Measurements from ENCODE around the gene ZMYM4.

ZMYM4 gene

GRCh38 chr1:35406103-35406502, 137.6 kb downstream of the ZMYM4 start:
- no peak for DNase-seq (ENCODE audit: low spot score)

- DNase-seq (ENCODE audit: low spot score), result no peak
Observed at GRCh38 chr1:35407743-35408142, 139.2 kb downstream of the ZMYM4 start.

- no peak for DNase-seq (ENCODE audit: low spot score)
Observed at GRCh38 chr1:35408925-35409324, 140.4 kb downstream of the ZMYM4 start.

GRCh38 chr1:35426097-35426586, 157.6 kb downstream of the ZMYM4 start:
- no peak for DNase-seq (ENCODE audit: low spot score)

GRCh38 chr1:35428360-35428759, 159.9 kb downstream of the ZMYM4 start:
- no peak for DNase-seq (ENCODE audit: low spot score)

GRCh38 chr1:35430762-35431161, 162.3 kb downstream of the ZMYM4 start:
- no peak for DNase-seq (ENCODE audit: low spot score)

GRCh38 chr1:35431173-35431599, 162.7 kb downstream of the ZMYM4 start:
- DNase-seq (ENCODE audit: low spot score), result no peak

GRCh38 chr1:35432231-35432630, 163.7 kb downstream of the ZMYM4 start:
- peak; percentile 21 for DNase-seq (ENCODE audit: low spot score)

- DNase-seq (ENCODE audit: low spot score), result peak; percentile 40
Observed at GRCh38 chr1:35433714-35434113, 165.2 kb downstream of the ZMYM4 start.

- no peak for DNase-seq (ENCODE audit: low spot score)
Observed at GRCh38 chr1:35434703-35435102, 166.2 kb downstream of the ZMYM4 start.

GRCh38 chr1:35436078-35436477, 167.6 kb downstream of the ZMYM4 start:
- DNase-seq (ENCODE audit: low spot score), result no peak

- DNase-seq (ENCODE audit: low spot score), result no peak
Observed at GRCh38 chr1:35437200-35437599, 168.7 kb downstream of the ZMYM4 start.

GRCh38 chr1:35439626-35440025, 171.1 kb downstream of the ZMYM4 start:
- DNase-seq (ENCODE audit: low spot score), result no peak

- DNase-seq (ENCODE audit: low spot score), result no peak
Observed at GRCh38 chr1:35441926-35442579, 173.5 kb downstream of the ZMYM4 start.

- no peak for DNase-seq (ENCODE audit: low spot score)
Observed at GRCh38 chr1:35442734-35443133, 174.2 kb downstream of the ZMYM4 start.

- DNase-seq (ENCODE audit: low spot score), result no peak
Observed at GRCh38 chr1:35443768-35444518, 175.4 kb downstream of the ZMYM4 start.

- DNase-seq (ENCODE audit: low spot score), result no peak
Observed at GRCh38 chr1:35444519-35444774, 175.9 kb downstream of the ZMYM4 start.

- no peak for DNase-seq (ENCODE audit: low spot score)
Observed at GRCh38 chr1:35447278-35447677, 178.8 kb downstream of the ZMYM4 start.

- no peak for DNase-seq (ENCODE audit: low spot score)
Observed at GRCh38 chr1:35448344-35448801, 179.9 kb downstream of the ZMYM4 start.

- no peak for DNase-seq (ENCODE audit: low spot score)
Observed at GRCh38 chr1:35449334-35450008, 181.0 kb downstream of the ZMYM4 start.

GRCh38 chr1:35451125-35451528, 182.6 kb downstream of the ZMYM4 start:
- peak; percentile 76 for DNase-seq (ENCODE audit: low spot score)

GRCh38 chr1:35452106-35452774, 183.7 kb downstream of the ZMYM4 start:
- DNase-seq (ENCODE audit: low spot score), result no peak

- DNase-seq (ENCODE audit: low spot score), result no peak
Observed at GRCh38 chr1:35453031-35453430, 184.5 kb downstream of the ZMYM4 start.

All from ecto neural progenitor cell (in vitro differentiated cells).